Measurements from ENCODE around the gene ECD.

DNA sequence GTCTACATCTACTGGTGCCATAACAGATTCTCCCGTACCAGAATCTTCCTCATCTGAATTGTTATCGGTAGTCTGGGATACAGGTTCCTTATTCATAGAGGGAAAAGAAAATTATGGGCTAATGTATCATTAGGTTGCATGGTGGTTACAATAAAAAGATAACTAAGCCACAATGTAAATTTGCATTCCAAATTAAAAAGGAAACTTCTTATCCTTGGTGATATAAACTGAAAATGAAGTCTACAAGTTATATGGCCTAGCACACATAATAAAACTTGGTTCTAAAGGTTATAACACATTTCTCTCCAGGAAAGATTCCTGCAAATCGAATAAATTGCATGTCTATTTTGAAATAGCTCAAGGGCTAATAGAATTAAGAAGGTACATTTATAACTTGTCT lies 33.1 kb downstream of the ECD start:
- TF ChIP-seq, protein P1, sequence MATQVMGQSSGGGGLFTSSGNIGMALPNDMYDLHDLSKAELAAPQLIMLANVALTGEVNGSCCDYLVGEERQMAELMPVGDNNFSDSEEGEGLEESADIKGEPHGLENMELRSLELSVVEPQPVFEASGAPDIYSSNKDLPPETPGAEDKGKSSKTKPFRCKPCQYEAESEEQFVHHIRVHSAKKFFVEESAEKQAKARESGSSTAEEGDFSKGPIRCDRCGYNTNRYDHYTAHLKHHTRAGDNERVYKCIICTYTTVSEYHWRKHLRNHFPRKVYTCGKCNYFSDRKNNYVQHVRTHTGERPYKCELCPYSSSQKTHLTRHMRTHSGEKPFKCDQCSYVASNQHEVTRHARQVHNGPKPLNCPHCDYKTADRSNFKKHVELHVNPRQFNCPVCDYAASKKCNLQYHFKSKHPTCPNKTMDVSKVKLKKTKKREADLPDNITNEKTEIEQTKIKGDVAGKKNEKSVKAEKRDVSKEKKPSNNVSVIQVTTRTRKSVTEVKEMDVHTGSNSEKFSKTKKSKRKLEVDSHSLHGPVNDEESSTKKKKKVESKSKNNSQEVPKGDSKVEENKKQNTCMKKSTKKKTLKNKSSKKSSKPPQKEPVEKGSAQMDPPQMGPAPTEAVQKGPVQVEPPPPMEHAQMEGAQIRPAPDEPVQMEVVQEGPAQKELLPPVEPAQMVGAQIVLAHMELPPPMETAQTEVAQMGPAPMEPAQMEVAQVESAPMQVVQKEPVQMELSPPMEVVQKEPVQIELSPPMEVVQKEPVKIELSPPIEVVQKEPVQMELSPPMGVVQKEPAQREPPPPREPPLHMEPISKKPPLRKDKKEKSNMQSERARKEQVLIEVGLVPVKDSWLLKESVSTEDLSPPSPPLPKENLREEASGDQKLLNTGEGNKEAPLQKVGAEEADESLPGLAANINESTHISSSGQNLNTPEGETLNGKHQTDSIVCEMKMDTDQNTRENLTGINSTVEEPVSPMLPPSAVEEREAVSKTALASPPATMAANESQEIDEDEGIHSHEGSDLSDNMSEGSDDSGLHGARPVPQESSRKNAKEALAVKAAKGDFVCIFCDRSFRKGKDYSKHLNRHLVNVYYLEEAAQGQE (IDR thresholded peaks at IDR 0.05; ENCODE audit: borderline replicate concordance) = no peak
- no peak for TF ChIP-seq RAD21 (conservative IDR thresholded peaks at IDR 0.05)
- TF ChIP-seq POLR2AphosphoS5 (IDR thresholded peaks at IDR 0.05) = no peak
- TF ChIP-seq, protein P2, sequence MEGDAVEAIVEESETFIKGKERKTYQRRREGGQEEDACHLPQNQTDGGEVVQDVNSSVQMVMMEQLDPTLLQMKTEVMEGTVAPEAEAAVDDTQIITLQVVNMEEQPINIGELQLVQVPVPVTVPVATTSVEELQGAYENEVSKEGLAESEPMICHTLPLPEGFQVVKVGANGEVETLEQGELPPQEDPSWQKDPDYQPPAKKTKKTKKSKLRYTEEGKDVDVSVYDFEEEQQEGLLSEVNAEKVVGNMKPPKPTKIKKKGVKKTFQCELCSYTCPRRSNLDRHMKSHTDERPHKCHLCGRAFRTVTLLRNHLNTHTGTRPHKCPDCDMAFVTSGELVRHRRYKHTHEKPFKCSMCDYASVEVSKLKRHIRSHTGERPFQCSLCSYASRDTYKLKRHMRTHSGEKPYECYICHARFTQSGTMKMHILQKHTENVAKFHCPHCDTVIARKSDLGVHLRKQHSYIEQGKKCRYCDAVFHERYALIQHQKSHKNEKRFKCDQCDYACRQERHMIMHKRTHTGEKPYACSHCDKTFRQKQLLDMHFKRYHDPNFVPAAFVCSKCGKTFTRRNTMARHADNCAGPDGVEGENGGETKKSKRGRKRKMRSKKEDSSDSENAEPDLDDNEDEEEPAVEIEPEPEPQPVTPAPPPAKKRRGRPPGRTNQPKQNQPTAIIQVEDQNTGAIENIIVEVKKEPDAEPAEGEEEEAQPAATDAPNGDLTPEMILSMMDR (IDR thresholded peaks at IDR 0.05; ENCODE audit: poor library complexity, severe bottlenecking) = no peak
- TF ChIP-seq EZH2 (IDR thresholded peaks at IDR 0.05; ENCODE audit: borderline replicate concordance, insufficient read depth, low read length, poor library complexity, severe bottlenecking) = no peak
- no peak for TF ChIP-seq SMC3 (conservative IDR thresholded peaks at IDR 0.05; ENCODE audit: poor library complexity)
- TF ChIP-seq TAF1 (IDR thresholded peaks at IDR 0.05; ENCODE audit: low read depth) = no peak
